IMR-90 (cell line): Measurements from ENCODE around the gene ADGRG4. TPM values are rescaled to one million over a fixed set of nuclear protein-coding genes. Genes with fewer than 3 reads are reported as not detected.

Source experiments
- ATAC-seq: fragments of 200-7000 bp; cut with Tn5 transposase; 2 replicates; pipeline ENCODE4 v1.9.1; 2020; ENCODE audit warnings: low read depth, mild to moderate bottlenecking, moderate library complexity
- BruUV-seq: library from RNA; stranded (reverse); fragments of 400-500 nt; replicated peaks from 2 replicates; lab custom pipeline; 2021; lab: Mats Ljungman, UMichigan
- CTCF ChIA-PET: fragments of 300-600 bp; formaldehyde crosslinking; extraction: SDS; loops from one replicate; lab custom pipeline; 2021; ENCODE audit warnings: antibody characterized with exemption; lab: Yijun Ruan, JAX
- POLR2A ChIA-PET: fragments of 300-600 bp; sonication (Branson Sonifier 250); formaldehyde crosslinking; loops from one replicate; lab custom pipeline; 2022; ENCODE audit warnings: antibody characterized with exemption; ENCODE audit not compliant: unreplicated experiment; lab: Charles Lee
- DNase-seq: peaks from one replicate; pipeline ENCODE4 v3.0.0; 2013
- H2AFZ ChIP-seq: replicated peaks from 2 replicates; pipeline ENCODE3; 2013; ENCODE audit warnings: low read length, mild to moderate bottlenecking; ENCODE audit not compliant: poor library complexity
- H2AK5ac ChIP-seq: 2 replicates; pipeline ENCODE4 v1.6.1; 2013; ENCODE audit warnings: low read depth, low read length, inconsistent platforms
- H2AK9ac ChIP-seq: replicated peaks from 2 replicates; pipeline ENCODE3; 2013; ENCODE audit warnings: mild to moderate bottlenecking, low read depth, low read length, moderate library complexity; ENCODE audit not compliant: poor library complexity
- H2BK120ac ChIP-seq: 2 replicates; pipeline ENCODE4 v1.6.1; 2013; ENCODE audit warnings: low read depth, low read length, inconsistent platforms
- H2BK15ac ChIP-seq: 3 replicates; pipeline ENCODE4 v1.6.1; 2013; ENCODE audit warnings: low read depth, low read length, inconsistent platforms
- H2BK20ac ChIP-seq: 2 replicates; pipeline ENCODE4 v1.6.1; 2013; ENCODE audit warnings: low read depth, mild to moderate bottlenecking, inconsistent platforms, low read length, moderate library complexity
- H2BK5ac ChIP-seq: 2 replicates; pipeline ENCODE4 v1.6.1; 2013; ENCODE audit warnings: mild to moderate bottlenecking, low read depth, low read length, inconsistent platforms; ENCODE audit not compliant: poor library complexity, severe bottlenecking
- H3K14ac ChIP-seq: replicated peaks from 2 replicates; pipeline ENCODE4 v1.6.1; 2013; ENCODE audit warnings: low read depth, low read length, inconsistent platforms
- H3K18ac ChIP-seq: 2 replicates; pipeline ENCODE4 v1.6.1; 2013; ENCODE audit warnings: low read depth, low read length, control low read depth
- H3K23ac ChIP-seq: 2 replicates; pipeline ENCODE4 v1.6.1; 2013; ENCODE audit warnings: low read depth, low read length, inconsistent platforms
- H3K27ac ChIP-seq: 2 replicates; pipeline ENCODE4 v1.5.1; 2013; ENCODE audit warnings: mild to moderate bottlenecking, control low read depth, low read length; ENCODE audit not compliant: insufficient read depth
- H3K27me3 ChIP-seq: 2 replicates; pipeline ENCODE4 v1.6.1; 2013; ENCODE audit warnings: low read length; ENCODE audit not compliant: control insufficient read depth, insufficient read depth
- H3K36me3 ChIP-seq: 2 replicates; pipeline ENCODE4 v1.6.1; 2013; ENCODE audit warnings: low read length, mixed read lengths; ENCODE audit not compliant: control insufficient read depth, insufficient read depth
- H3K4ac ChIP-seq: 2 replicates; pipeline ENCODE4 v1.6.1; 2013; ENCODE audit warnings: low read depth, low read length, inconsistent platforms
- H3K4me1 ChIP-seq: 2 replicates; pipeline ENCODE4 v1.6.1; 2013; ENCODE audit warnings: low read length, mixed read lengths; ENCODE audit not compliant: control insufficient read depth, insufficient read depth
- H3K4me2 ChIP-seq: 2 replicates; pipeline ENCODE4 v1.6.1; 2013; ENCODE audit warnings: low read depth, mild to moderate bottlenecking, control low read depth, low read length, moderate library complexity
- H3K4me3 ChIP-seq: 2 replicates; pipeline ENCODE4 v1.5.1; 2013; ENCODE audit warnings: low read depth, mild to moderate bottlenecking, control low read depth, low read length, moderate library complexity; ENCODE audit not compliant: insufficient read depth
- H3K56ac ChIP-seq: 2 replicates; pipeline ENCODE4 v1.6.1; 2013; ENCODE audit warnings: low read length, inconsistent platforms; ENCODE audit not compliant: insufficient read depth; ENCODE audit errors: extremely low read depth
- H3K79me1 ChIP-seq, 2 experiments: 2 replicates each; pipeline ENCODE4 v1.6.1; 2013; ENCODE audit warnings: low read length in 2 of 2, inconsistent platforms in 1 of 2, low read depth in 1 of 2
- H3K9ac ChIP-seq: 2 replicates; pipeline ENCODE4 v1.6.1; 2013; ENCODE audit warnings: low read depth, low read length, control low read depth
- H3K9me1 ChIP-seq: 2 replicates; pipeline ENCODE4 v1.6.1; 2013; ENCODE audit warnings: low read length, inconsistent platforms; ENCODE audit not compliant: insufficient read depth
- H3K9me3 ChIP-seq: 2 replicates; pipeline ENCODE4 v1.6.1; 2013; ENCODE audit warnings: low read length; ENCODE audit not compliant: control insufficient read depth, insufficient read depth
- H4K20me1 ChIP-seq: 2 replicates; pipeline ENCODE4 v1.6.1; 2013; ENCODE audit warnings: low read length, inconsistent platforms; ENCODE audit not compliant: insufficient read depth
- H4K5ac ChIP-seq: 2 replicates; pipeline ENCODE4 v1.6.1; 2013; ENCODE audit warnings: mild to moderate bottlenecking, low read depth, low read length, control low read depth
- H4K8ac ChIP-seq, 2 experiments: 2 replicates each; pipeline ENCODE4 v1.6.1; 2013; ENCODE audit warnings: low read depth in 2 of 2, low read length in 2 of 2, control low read depth in 1 of 2, inconsistent platforms in 1 of 2
- H4K91ac ChIP-seq: 2 replicates; pipeline ENCODE4 v1.6.1; 2013; ENCODE audit warnings: low read depth, low read length, inconsistent platforms; ENCODE audit not compliant: insufficient read depth
- FOS ChIP-seq: fragments of 150-350 bp; IDR thresholded peaks from 2 replicates; pipeline ENCODE4 v1.6.1; 2016; ENCODE audit warnings: low read depth, low read length
- MAFK ChIP-seq: IDR thresholded peaks from 2 replicates; pipeline ENCODE4 v1.6.1; 2012; ENCODE audit warnings: low read depth, low read length, improper control_type of control experiment
- MAZ ChIP-seq: IDR thresholded peaks from 2 replicates; pipeline ENCODE4 v1.6.1; 2012; ENCODE audit warnings: low read depth, mild to moderate bottlenecking, low read length, improper control_type of control experiment, moderate library complexity, borderline replicate concordance
- NFE2L2 ChIP-seq: fragments of 150-350 bp; IDR thresholded peaks from 2 replicates; pipeline ENCODE4 v1.6.1; 2016; ENCODE audit warnings: low read depth, mild to moderate bottlenecking, low read length
- RAD21 ChIP-seq: IDR thresholded peaks from 2 replicates; pipeline ENCODE4 v1.6.1; 2012; ENCODE audit warnings: low read length, improper control_type of control experiment
- WGBS, 2 experiments: methylation state at CpG; one replicate each; pipeline versions ENCODE4 v1.1.5 to v1.1.7; 2013; ENCODE audit warnings: missing lambda C conversion rate in 2 of 2; ENCODE audit not compliant: insufficient read length in 1 of 2; ENCODE audit errors: extremely low coverage in 2 of 2; 5-methylcytosine and 5-hydroxymethylcytosine counted together
- dilution Hi-C: fragments of 300-500 bp; cut with HindIII; formaldehyde crosslinking; loops from one replicate; pipeline ENCODE4 v1.14.3; 2018; ENCODE audit warnings: low sequenced_read_pairs; ENCODE audit not compliant: unreplicated experiment
- in situ Hi-C: fragments of 300-500 bp; cut with MboI; formaldehyde crosslinking; loops from 3 replicates; pipeline ENCODE4 v1.14.3; 2019; ENCODE audit warnings: low sequenced_read_pairs, inconsistent platforms, mixed read lengths
- intact Hi-C: fragments of 100-400 bp; cut with micrococcal nuclease; formaldehyde crosslinking; loops from 2 replicates; pipeline ENCODE4 v1.10.0; 2022
- polyA plus RNA-seq, 3 experiments: library from polyadenylated mRNA; depleted of rRNA; stranded (reverse); fragments of >200 nt; gene quantifications; 2 replicates each; pipeline ENCODE4 v1.2.3, GENCODE V29; 2012; ENCODE audit warnings: low replicate concordance in 1 of 3
- total RNA-seq: library from RNA; depleted of rRNA; stranded (reverse); fragments of >200 nt; gene quantifications from 2 replicates; pipeline ENCODE4 v1.2.3, GENCODE V29; 2012

ADGRG4 gene
- total and polyA plus RNA-seq, 2 of the 4 experiments (the other 2 are of a cell fraction): under 0.01 TPM; not detected in 1

DNA sequence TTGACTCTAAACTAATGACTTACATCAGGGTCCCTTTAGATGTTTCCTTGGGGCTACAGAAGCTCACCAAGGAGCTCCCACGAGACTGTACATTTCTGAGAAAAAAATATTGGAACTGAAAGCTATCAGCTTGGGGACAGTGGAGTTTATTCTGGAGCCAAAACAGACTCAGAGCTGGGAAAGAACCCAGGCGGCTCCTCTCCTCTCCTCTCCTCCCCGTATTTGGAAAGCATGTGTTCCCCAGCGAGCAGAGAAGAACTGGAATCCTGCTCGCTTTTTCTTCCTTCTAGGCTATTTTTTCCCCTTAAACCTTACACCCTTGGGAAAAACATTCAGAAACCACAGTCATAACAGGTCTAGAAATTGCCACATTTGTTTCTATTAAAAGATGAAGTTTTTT, 45.2 kb upstream of the ADGRG4 start:
- H3K4me3 ChIP-seq: no peak overlapping the region
- H3K14ac ChIP-seq: no peak overlapping the region
- no CpG with 5 or more reads among the region's 5 CpGs for WGBS, 2 experiments
- DNase-seq (no peak), ATAC-seq (no peak)
- H3K9me3 ChIP-seq: no peaks in the 10 kb centered on the region
- no peak overlapping the region for H3K9ac ChIP-seq
- H3K56ac ChIP-seq: no peak overlapping the region
- no peaks in the 10 kb centered on the region for H3K36me3 ChIP-seq
- no peak overlapping the region for H2BK15ac ChIP-seq
- peaks cover 5% of the 10 kb centered on the region; the same call in 1 of the 2 replicates for H3K9me1 ChIP-seq
- H4K20me1 ChIP-seq: no peaks in the 10 kb centered on the region
- in situ Hi-C loops: no loop called here
- H2AK5ac ChIP-seq: no peak overlapping the region
- no peak overlapping the region for H4K91ac ChIP-seq
- no peak overlapping the region for H2AK9ac ChIP-seq
- H3K27ac ChIP-seq: no peak overlapping the region
- POLR2A ChIA-PET: no interaction called here
- H2BK120ac ChIP-seq: no peak overlapping the region
- no peak overlapping the region for H3K18ac ChIP-seq
- H3K4me1 ChIP-seq: peaks cover 10% of the 10 kb centered on the region
- H3K27me3 ChIP-seq: no peaks in the 10 kb centered on the region
- dilution Hi-C loops: no loop called here
- intact Hi-C loops: loop anchor here (10.0 kb wide), 1 partner anchor 589 kb away; no protein-coding TSS in a partner anchor
- no peak overlapping the region for H2BK5ac ChIP-seq
- peak overlapping the region; percentile 36; the same call in 1 of the 2 replicates for H3K4me2 ChIP-seq
- H4K5ac ChIP-seq: no peak overlapping the region
- peaks cover 0 to under 1% of the 10 kb centered on the region in 2 experiments; a peak in 1 of 4 replicates for H3K79me1 ChIP-seq
- no peak overlapping the region for H3K4ac ChIP-seq
- no peak overlapping the region for H4K8ac ChIP-seq
- no peak overlapping the region; the same call in 1 of the 2 replicates for H2BK20ac ChIP-seq
- no TSS peak for BruUV-seq
- CTCF ChIA-PET: no interaction called here
- no peak overlapping the region for H3K23ac ChIP-seq
- H2AFZ ChIP-seq: no peak overlapping the region
- no peak for TF ChIP-seq NFE2L2
- TF ChIP-seq MAZ: no peak
- no peak for TF ChIP-seq MAFK
- TF ChIP-seq FOS: no peak
- TF ChIP-seq RAD21: no peak
